ENCODE measurements around the gene PRSS53. TPM values are rescaled to one million over a fixed set of nuclear protein-coding genes. Genes with fewer than 3 reads are reported as not detected.
A peak's percentile ranks its signal among the peaks of the same experiment; 100 is the strongest.

PRSS53 gene
- polyA plus RNA-seq, 1 of the 3 experiments (the other 2 are of a cell fraction) = 3.1 TPM

GRCh38 chr16:31082368-31083045, 6.2 kb downstream of the PRSS53 start:
- no peak overlapping the region for H3K4me3 ChIP-seq (ENCODE audit: low read depth in 2 of 2, low read length in 1 of 2)
- TF ChIP-seq YY1 (IDR thresholded peaks at IDR 0.05; ENCODE audit: low read depth) (no peak), ZBTB33 (IDR thresholded peaks at IDR 0.05; ENCODE audit: borderline replicate concordance, low read depth) (no peak), SIN3A (IDR thresholded peaks at IDR 0.05; ENCODE audit: borderline replicate concordance, low read depth, low read length) (no peak), RCOR1 (IDR thresholded peaks at IDR 0.05; ENCODE audit: low read length) (no peak), GABPA (IDR thresholded peaks at IDR 0.05; ENCODE audit: low read depth) (no peak)
- H3K27ac ChIP-seq (ENCODE audit: low read depth in 2 of 2, low read length in 1 of 2) = no peak overlapping the region
- H3K79me2 ChIP-seq (ENCODE audit: insufficient read depth) = peaks cover 44% of the 10 kb centered on the region; the same call in 1 of the 2 replicates
- H3K9ac ChIP-seq = no peak overlapping the region
- ChIA-PET POLR2A (interaction anchor here (0.7 kb wide), 1 partner anchor 11 kb away, joined by 3 read pairs; no protein-coding TSS in a partner anchor), CTCF (no interaction called here)
- no peaks in the 10 kb centered on the region for H3K9me3 ChIP-seq
- H3F3A ChIP-seq (replicated peaks; ENCODE audit: insufficient read depth) = no peaks in the 10 kb centered on the region
- H4K20me1 ChIP-seq (ENCODE audit: insufficient read depth) = peaks cover 12% of the 10 kb centered on the region; the same call in 1 of the 2 replicates
- no peak for DNase-seq
- no peak overlapping the region for H3K4me2 ChIP-seq
- H3K36me3 ChIP-seq (replicated peaks in 1 of 2; ENCODE audit: control insufficient read depth in 1 of 2, insufficient read depth in 2 of 2, low read length in 1 of 2) = peaks cover 24 to 62% of the 10 kb centered on the region in 2 experiments
- no peaks in the 10 kb centered on the region; a peak in 1 of 4 replicates for H3K4me1 ChIP-seq (ENCODE audit: control insufficient read depth in 1 of 2, insufficient read depth in 2 of 2, low read depth in 1 of 2, low read length in 1 of 2)
- H2AFZ ChIP-seq (ENCODE audit: low read depth) = no peak overlapping the region
- H3K9me2 ChIP-seq = no peaks in the 10 kb centered on the region
- no peaks in the 10 kb centered on the region for H3K27me3 ChIP-seq (ENCODE audit: insufficient read depth)
- WGBS (ENCODE audit: low lambda C conversion rate) = 80% methylated on average over 10 of the region's 14 CpGs

GRCh38 chr16:31081428-31082351, 7.1 kb downstream of the PRSS53 start:
- no peaks in the 10 kb centered on the region; a peak in 1 of 4 replicates for H3K4me1 ChIP-seq (ENCODE audit: control insufficient read depth in 1 of 2, insufficient read depth in 2 of 2, low read depth in 1 of 2, low read length in 1 of 2)
- H3K27me3 ChIP-seq (ENCODE audit: insufficient read depth) = no peaks in the 10 kb centered on the region
- no peak overlapping the region for H3K9ac ChIP-seq
- no peak overlapping the region for H3K4me3 ChIP-seq (ENCODE audit: low read depth in 2 of 2, low read length in 1 of 2)
- ChIA-PET CTCF (interaction anchor here (1.1 kb wide), 1 partner anchor 129 kb away, joined by 4 read pairs; no protein-coding TSS in a partner anchor), POLR2A (no interaction called here)
- H3K36me3 ChIP-seq (replicated peaks in 1 of 2; ENCODE audit: control insufficient read depth in 1 of 2, insufficient read depth in 2 of 2, low read length in 1 of 2) = peaks cover 28 to 68% of the 10 kb centered on the region in 2 experiments
- no peaks in the 10 kb centered on the region for H3F3A ChIP-seq (replicated peaks; ENCODE audit: insufficient read depth)
- WGBS (ENCODE audit: low lambda C conversion rate) = 81% methylated on average over 15 of the region's 26 CpGs
- H3K4me2 ChIP-seq = no peak overlapping the region; the same call in 1 of the 2 replicates
- no peaks in the 10 kb centered on the region for H3K9me2 ChIP-seq
- no peak for DNase-seq
- peaks cover 12% of the 10 kb centered on the region; the same call in 1 of the 2 replicates for H4K20me1 ChIP-seq (ENCODE audit: insufficient read depth)
- no peak overlapping the region for H2AFZ ChIP-seq (ENCODE audit: low read depth)
- H3K79me2 ChIP-seq (ENCODE audit: insufficient read depth) = peaks cover 52% of the 10 kb centered on the region; the same call in 1 of the 2 replicates
- TF ChIP-seq POLR2AphosphoS5 (IDR thresholded peaks at IDR 0.05; ENCODE audit: low read depth, low read length) (0 out of 2 replicates have a peak, but pooled peaks have one; percentile 3), JUND (IDR thresholded peaks at IDR 0.05) (no peak)
- no peaks in the 10 kb centered on the region for H3K9me3 ChIP-seq
- H3K27ac ChIP-seq (ENCODE audit: low read depth in 2 of 2, low read length in 1 of 2) = no peak overlapping the region
